Activated naive CD4-positive, alpha-beta T cell treated with anti-CD3 and anti-CD28 coated beads, Interleukin-2, amount 50 U/mL, for 16 hours (primary cell): ENCODE measurements around the gene NOTCH1.
"Not testable (repeated sequence)": the region's sequence is repeated elsewhere in the genome, so short reads cannot be mapped to it uniquely, and the experiment has no call there.

Experiments
- DNase-seq: peaks from one replicate; pipeline ENCODE4 v3.0.0-alpha.2; 2020

The NOTCH1 gene

GRCh38 chr9:136578915-136579649, 33.2 kb upstream of the NOTCH1 start:
- DNase-seq: peak; percentile 22

GRCh38 chr9:136578626-136578914, 32.7 kb upstream of the NOTCH1 start:
- DNase-seq: no peak

GRCh38 chr9:136577941-136578625, 32.2 kb upstream of the NOTCH1 start:
- no peak for DNase-seq

- DNase-seq: no peak
Measured at GRCh38 chr9:136576269-136576626, 30.4 kb upstream of the NOTCH1 start.

- no peak for DNase-seq
Measured at GRCh38 chr9:136575626-136576268, 29.9 kb upstream of the NOTCH1 start.

GRCh38 chr9:136574606-136575005, 28.8 kb upstream of the NOTCH1 start:
- DNase-seq: not testable (repeated sequence)

GRCh38 chr9:136572828-136573625, 27.2 kb upstream of the NOTCH1 start:
- DNase-seq: no peak

- DNase-seq: no peak
Measured at GRCh38 chr9:136572003-136572827, 26.4 kb upstream of the NOTCH1 start.

GRCh38 chr9:136571531-136571930, 25.7 kb upstream of the NOTCH1 start:
- no peak for DNase-seq

GRCh38 chr9:136570916-136571315, 25.1 kb upstream of the NOTCH1 start:
- DNase-seq: no peak

- DNase-seq: no peak
Measured at GRCh38 chr9:136570191-136570845, 24.5 kb upstream of the NOTCH1 start.

GRCh38 chr9:136569526-136570148, 23.8 kb upstream of the NOTCH1 start:
- DNase-seq: no peak

- DNase-seq: no peak
Measured at GRCh38 chr9:136568288-136569081, 22.6 kb upstream of the NOTCH1 start.

- DNase-seq: no peak
Measured at GRCh38 chr9:136567651-136568287, 21.9 kb upstream of the NOTCH1 start.

GRCh38 chr9:136566901-136567300, 21.1 kb upstream of the NOTCH1 start:
- no peak for DNase-seq

- DNase-seq: no peak
Measured at GRCh38 chr9:136566553-136566895, 20.7 kb upstream of the NOTCH1 start.

GRCh38 chr9:136565715-136566552, 20.1 kb upstream of the NOTCH1 start:
- DNase-seq: no peak

GRCh38 chr9:136565086-136565714, 19.4 kb upstream of the NOTCH1 start:
- DNase-seq: no peak
